IMR-90 (cell line): ENCODE results near the gene ZDHHC4. TPM values are rescaled to one million over a fixed set of nuclear protein-coding genes. Genes with fewer than 3 reads are reported as not detected.

Experiments
- ATAC-seq: fragments of 200-7000 bp; cut with Tn5 transposase; 2 replicates; pipeline ENCODE4 v1.9.1; 2020; ENCODE audit warnings: low read depth, mild to moderate bottlenecking, moderate library complexity
- BruUV-seq: library from RNA; stranded (reverse); fragments of 400-500 nt; replicated peaks from 2 replicates; lab custom pipeline; 2021; lab: Mats Ljungman, UMichigan
- CTCF ChIA-PET: fragments of 300-600 bp; formaldehyde crosslinking; extraction: SDS; loops from one replicate; lab custom pipeline; 2021; ENCODE audit warnings: antibody characterized with exemption; lab: Yijun Ruan, JAX
- POLR2A ChIA-PET: fragments of 300-600 bp; sonication (Branson Sonifier 250); formaldehyde crosslinking; loops from one replicate; lab custom pipeline; 2022; ENCODE audit warnings: antibody characterized with exemption; ENCODE audit not compliant: unreplicated experiment; lab: Charles Lee
- DNase-seq: peaks from one replicate; pipeline ENCODE4 v3.0.0; 2013
- H2AFZ ChIP-seq: replicated peaks from 2 replicates; pipeline ENCODE3; 2013; ENCODE audit warnings: low read length, mild to moderate bottlenecking; ENCODE audit not compliant: poor library complexity
- H2AK5ac ChIP-seq: 2 replicates; pipeline ENCODE4 v1.6.1; 2013; ENCODE audit warnings: low read depth, low read length, inconsistent platforms
- H2AK9ac ChIP-seq: replicated peaks from 2 replicates; pipeline ENCODE3; 2013; ENCODE audit warnings: mild to moderate bottlenecking, low read depth, low read length, moderate library complexity; ENCODE audit not compliant: poor library complexity
- H2BK120ac ChIP-seq: 2 replicates; pipeline ENCODE4 v1.6.1; 2013; ENCODE audit warnings: low read depth, low read length, inconsistent platforms
- H2BK15ac ChIP-seq: 3 replicates; pipeline ENCODE4 v1.6.1; 2013; ENCODE audit warnings: low read depth, low read length, inconsistent platforms
- H2BK20ac ChIP-seq: 2 replicates; pipeline ENCODE4 v1.6.1; 2013; ENCODE audit warnings: low read depth, mild to moderate bottlenecking, inconsistent platforms, low read length, moderate library complexity
- H2BK5ac ChIP-seq: 2 replicates; pipeline ENCODE4 v1.6.1; 2013; ENCODE audit warnings: mild to moderate bottlenecking, low read depth, low read length, inconsistent platforms; ENCODE audit not compliant: poor library complexity, severe bottlenecking
- H3K14ac ChIP-seq: replicated peaks from 2 replicates; pipeline ENCODE4 v1.6.1; 2013; ENCODE audit warnings: low read depth, low read length, inconsistent platforms
- H3K18ac ChIP-seq: 2 replicates; pipeline ENCODE4 v1.6.1; 2013; ENCODE audit warnings: low read depth, low read length, control low read depth
- H3K23ac ChIP-seq: 2 replicates; pipeline ENCODE4 v1.6.1; 2013; ENCODE audit warnings: low read depth, low read length, inconsistent platforms
- H3K27ac ChIP-seq: 2 replicates; pipeline ENCODE4 v1.5.1; 2013; ENCODE audit warnings: mild to moderate bottlenecking, control low read depth, low read length; ENCODE audit not compliant: insufficient read depth
- H3K27me3 ChIP-seq: 2 replicates; pipeline ENCODE4 v1.6.1; 2013; ENCODE audit warnings: low read length; ENCODE audit not compliant: control insufficient read depth, insufficient read depth
- H3K36me3 ChIP-seq: 2 replicates; pipeline ENCODE4 v1.6.1; 2013; ENCODE audit warnings: low read length, mixed read lengths; ENCODE audit not compliant: control insufficient read depth, insufficient read depth
- H3K4ac ChIP-seq: 2 replicates; pipeline ENCODE4 v1.6.1; 2013; ENCODE audit warnings: low read depth, low read length, inconsistent platforms
- H3K4me1 ChIP-seq: 2 replicates; pipeline ENCODE4 v1.6.1; 2013; ENCODE audit warnings: low read length, mixed read lengths; ENCODE audit not compliant: control insufficient read depth, insufficient read depth
- H3K4me2 ChIP-seq: 2 replicates; pipeline ENCODE4 v1.6.1; 2013; ENCODE audit warnings: low read depth, mild to moderate bottlenecking, control low read depth, low read length, moderate library complexity
- H3K4me3 ChIP-seq: 2 replicates; pipeline ENCODE4 v1.5.1; 2013; ENCODE audit warnings: low read depth, mild to moderate bottlenecking, control low read depth, low read length, moderate library complexity; ENCODE audit not compliant: insufficient read depth
- H3K56ac ChIP-seq: 2 replicates; pipeline ENCODE4 v1.6.1; 2013; ENCODE audit warnings: low read length, inconsistent platforms; ENCODE audit not compliant: insufficient read depth; ENCODE audit errors: extremely low read depth
- H3K79me1 ChIP-seq, 2 experiments: 2 replicates each; pipeline ENCODE4 v1.6.1; 2013; ENCODE audit warnings: low read length in 2 of 2, inconsistent platforms in 1 of 2, low read depth in 1 of 2
- H3K9ac ChIP-seq: 2 replicates; pipeline ENCODE4 v1.6.1; 2013; ENCODE audit warnings: low read depth, low read length, control low read depth
- H3K9me1 ChIP-seq: 2 replicates; pipeline ENCODE4 v1.6.1; 2013; ENCODE audit warnings: low read length, inconsistent platforms; ENCODE audit not compliant: insufficient read depth
- H3K9me3 ChIP-seq: 2 replicates; pipeline ENCODE4 v1.6.1; 2013; ENCODE audit warnings: low read length; ENCODE audit not compliant: control insufficient read depth, insufficient read depth
- H4K20me1 ChIP-seq: 2 replicates; pipeline ENCODE4 v1.6.1; 2013; ENCODE audit warnings: low read length, inconsistent platforms; ENCODE audit not compliant: insufficient read depth
- H4K5ac ChIP-seq: 2 replicates; pipeline ENCODE4 v1.6.1; 2013; ENCODE audit warnings: mild to moderate bottlenecking, low read depth, low read length, control low read depth
- H4K8ac ChIP-seq, 2 experiments: 2 replicates each; pipeline ENCODE4 v1.6.1; 2013; ENCODE audit warnings: low read depth in 2 of 2, low read length in 2 of 2, control low read depth in 1 of 2, inconsistent platforms in 1 of 2
- H4K91ac ChIP-seq: 2 replicates; pipeline ENCODE4 v1.6.1; 2013; ENCODE audit warnings: low read depth, low read length, inconsistent platforms; ENCODE audit not compliant: insufficient read depth
- CHD1 ChIP-seq: IDR thresholded peaks from 2 replicates; pipeline ENCODE4 v1.6.1; 2012; ENCODE audit warnings: low read depth, low read length, improper control_type of control experiment
- MAZ ChIP-seq: IDR thresholded peaks from 2 replicates; pipeline ENCODE4 v1.6.1; 2012; ENCODE audit warnings: low read depth, mild to moderate bottlenecking, low read length, improper control_type of control experiment, moderate library complexity, borderline replicate concordance
- MXI1 ChIP-seq: IDR thresholded peaks from 2 replicates; pipeline ENCODE4 v1.6.1; 2012; ENCODE audit warnings: low read depth, mild to moderate bottlenecking, low read length, moderate library complexity, borderline replicate concordance
- NFE2L2 ChIP-seq: fragments of 150-350 bp; IDR thresholded peaks from 2 replicates; pipeline ENCODE4 v1.6.1; 2016; ENCODE audit warnings: low read depth, mild to moderate bottlenecking, low read length
- POLR2A ChIP-seq: IDR thresholded peaks from 2 replicates; pipeline ENCODE4 v1.6.1; 2012; ENCODE audit warnings: mild to moderate bottlenecking, low read depth, low read length
- RAD21 ChIP-seq: IDR thresholded peaks from 2 replicates; pipeline ENCODE4 v1.6.1; 2012; ENCODE audit warnings: low read length, improper control_type of control experiment
- RCOR1 ChIP-seq: IDR thresholded peaks from 2 replicates; pipeline ENCODE4 v1.6.1; 2012; ENCODE audit warnings: mild to moderate bottlenecking, low read length, improper control_type of control experiment; ENCODE audit not compliant: insufficient replicate concordance
- SMC3 ChIP-seq: fragments of 150-350 bp; IDR thresholded peaks from 2 replicates; pipeline ENCODE4 v1.6.1; 2016; ENCODE audit warnings: low read depth, mild to moderate bottlenecking, antibody characterized with exemption, low read length, moderate library complexity
- WGBS, 2 experiments: methylation state at CpG; one replicate each; pipeline versions ENCODE4 v1.1.5 to v1.1.7; 2013; ENCODE audit warnings: missing lambda C conversion rate in 2 of 2; ENCODE audit not compliant: insufficient read length in 1 of 2; ENCODE audit errors: extremely low coverage in 2 of 2; 5-methylcytosine and 5-hydroxymethylcytosine counted together
- dilution Hi-C: fragments of 300-500 bp; cut with HindIII; formaldehyde crosslinking; loops from one replicate; pipeline ENCODE4 v1.14.3; 2018; ENCODE audit warnings: low sequenced_read_pairs; ENCODE audit not compliant: unreplicated experiment
- in situ Hi-C: fragments of 300-500 bp; cut with MboI; formaldehyde crosslinking; loops from 3 replicates; pipeline ENCODE4 v1.14.3; 2019; ENCODE audit warnings: low sequenced_read_pairs, inconsistent platforms, mixed read lengths
- intact Hi-C: fragments of 100-400 bp; cut with micrococcal nuclease; formaldehyde crosslinking; loops from 2 replicates; pipeline ENCODE4 v1.10.0; 2022
- polyA plus RNA-seq, 3 experiments: library from polyadenylated mRNA; depleted of rRNA; stranded (reverse); fragments of >200 nt; gene quantifications; 2 replicates each; pipeline ENCODE4 v1.2.3, GENCODE V29; 2012; ENCODE audit warnings: low replicate concordance in 1 of 3
- total RNA-seq: library from RNA; depleted of rRNA; stranded (reverse); fragments of >200 nt; gene quantifications from 2 replicates; pipeline ENCODE4 v1.2.3, GENCODE V29; 2012
- TF ChIP-seq, protein P1 (sequence below): conservative IDR thresholded peaks from 2 replicates; pipeline ENCODE4 v1.5.1; 2012; ENCODE audit warnings: mild to moderate bottlenecking, low read depth, low read length, improper control_type of control experiment
- TF ChIP-seq, protein P2 (sequence below): fragments of 150-350 bp; IDR thresholded peaks from 2 replicates; pipeline ENCODE4 v1.6.1; 2016; ENCODE audit warnings: low read depth, mild to moderate bottlenecking, low read length, moderate library complexity, borderline replicate concordance

ZDHHC4 gene
- total and polyA plus RNA-seq, 2 of the 4 experiments (the other 2 are of a cell fraction): 43.9 to 58.3 TPM

DNA sequence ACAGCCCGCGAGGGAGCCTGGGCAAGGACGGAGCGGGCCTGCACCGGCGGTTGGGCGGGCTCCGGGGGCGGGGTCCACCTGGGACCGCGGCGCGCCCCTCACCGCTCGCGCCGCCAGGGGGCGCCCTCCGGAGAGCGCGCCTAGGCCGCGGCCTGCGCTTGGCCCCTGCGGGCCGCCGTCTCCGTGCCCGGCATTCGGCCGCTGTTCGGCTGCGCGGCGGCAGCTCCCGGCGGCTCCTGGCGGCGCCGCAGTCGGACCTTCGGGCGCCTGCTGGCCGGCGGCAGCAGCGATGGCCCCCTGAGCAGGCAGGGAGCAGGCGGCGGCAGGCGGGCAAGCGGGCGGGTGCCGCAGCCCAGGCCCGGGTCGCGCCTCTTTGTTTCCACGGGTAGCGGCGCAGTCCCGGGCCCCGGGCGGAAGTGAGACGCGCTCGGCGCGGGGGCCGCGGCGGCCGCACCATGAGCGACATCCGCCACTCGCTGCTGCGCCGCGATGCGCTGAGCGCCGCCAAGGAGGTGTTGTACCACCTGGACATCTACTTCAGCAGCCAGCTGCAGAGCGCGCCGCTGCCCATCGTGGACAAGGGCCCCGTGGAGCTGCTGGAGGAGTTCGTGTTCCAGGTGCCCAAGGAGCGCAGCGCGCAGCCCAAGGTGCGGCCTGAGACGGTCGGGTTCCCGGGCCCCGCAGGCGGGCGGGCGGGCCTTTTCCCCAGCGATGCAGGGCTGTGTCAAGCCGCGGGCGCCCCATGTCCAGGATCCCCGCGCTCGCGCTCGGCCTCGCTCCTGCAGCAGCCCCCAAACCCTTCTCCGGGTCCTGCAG is 12.8 kb downstream of the ZDHHC4 start, which contains the start of gene INTS15:
Gene INTS15 (plus strand): TSS at position 193 of the 816 bp plus-strand sequence. CDS start 263 bp downstream, at position 456.
- Histone ChIP-seq H3K9ac (peak within 1 kb of the TSS; percentile 97), H2BK5ac (peak within 1 kb of the TSS; percentile 58), H3K9me3 (no peaks in the 10 kb centered on the region), H3K23ac (peak within 1 kb of the TSS; percentile 75), H4K8ac (peak within 1 kb of the TSS; percentile 63 to 81; a peak in 2 of 4 replicates), H2BK120ac (peak within 1 kb of the TSS; percentile 29; the same call in 1 of the 2 replicates), H3K79me1 (peaks cover 9 to 26% of the 10 kb centered on the region in 2 experiments; a peak in 3 of 4 replicates), H3K27me3 (no peaks in the 10 kb centered on the region), H2BK20ac (no peak within 1 kb of the TSS), H4K5ac (peak within 1 kb of the TSS; percentile 47; the same call in 1 of the 2 replicates), H2AFZ (peak within 1 kb of the TSS; percentile 99), H3K14ac (peak within 1 kb of the TSS; percentile 94), H3K56ac (peak within 1 kb of the TSS; percentile 38; the same call in 1 of the 2 replicates), H3K27ac (peak within 1 kb of the TSS; percentile 86), H3K36me3 (peaks cover 29% of the 10 kb centered on the region), H4K20me1 (0 out of 2 replicates have a peak, but pooled peaks cover 5% of the 10 kb centered on the region), H3K4me1 (peaks cover 3% of the 10 kb centered on the region; the same call in 1 of the 2 replicates), H2AK9ac (peak within 1 kb of the TSS; percentile 92), H3K18ac (no peak within 1 kb of the TSS; the same call in 1 of the 2 replicates), H2AK5ac (no peak within 1 kb of the TSS), H4K91ac (no peak within 1 kb of the TSS), H2BK15ac (no peak within 1 kb of the TSS), H3K4me2 (peak within 1 kb of the TSS; percentile 95), H3K4ac (peak within 1 kb of the TSS; percentile 71), H3K4me3 (peak within 1 kb of the TSS; percentile 98), H3K9me1 (no peaks in the 10 kb centered on the region; the same call in 1 of the 2 replicates)
- DNase-seq (peak; percentile 77), ATAC-seq (peak; percentile 94)
- 0% methylated on average over 59 of the region's 107 CpGs; no CpG with 5 or more reads in 1 of the 2 experiments for WGBS, 2 experiments
- POLR2A ChIA-PET: no interaction called here
- dilution Hi-C loops: no loop called here
- CTCF ChIA-PET: interaction anchor here (0.6 to 1.4 kb wide), 5 partner anchors 12 to 75 kb away, joined by 3 to 10 read pairs (median 3); partner anchors contain the start of gene ZDHHC4
- intact Hi-C loops: no loop called here
- in situ Hi-C loops: no loop called here
- BruUV-seq: no TSS peak
- TF ChIP-seq MAZ (peak; percentile 85; the same call in 1 of the 2 replicates), MXI1 (peak; percentile 31; the same call in 1 of the 2 replicates), POLR2A (peak; percentile 84), RCOR1 (peak; percentile 30), RAD21 (peak; percentile 51), NFE2L2 (no peak), SMC3 (peak; percentile 71), CHD1 (no peak)
- TF ChIP-seq, protein P1, sequence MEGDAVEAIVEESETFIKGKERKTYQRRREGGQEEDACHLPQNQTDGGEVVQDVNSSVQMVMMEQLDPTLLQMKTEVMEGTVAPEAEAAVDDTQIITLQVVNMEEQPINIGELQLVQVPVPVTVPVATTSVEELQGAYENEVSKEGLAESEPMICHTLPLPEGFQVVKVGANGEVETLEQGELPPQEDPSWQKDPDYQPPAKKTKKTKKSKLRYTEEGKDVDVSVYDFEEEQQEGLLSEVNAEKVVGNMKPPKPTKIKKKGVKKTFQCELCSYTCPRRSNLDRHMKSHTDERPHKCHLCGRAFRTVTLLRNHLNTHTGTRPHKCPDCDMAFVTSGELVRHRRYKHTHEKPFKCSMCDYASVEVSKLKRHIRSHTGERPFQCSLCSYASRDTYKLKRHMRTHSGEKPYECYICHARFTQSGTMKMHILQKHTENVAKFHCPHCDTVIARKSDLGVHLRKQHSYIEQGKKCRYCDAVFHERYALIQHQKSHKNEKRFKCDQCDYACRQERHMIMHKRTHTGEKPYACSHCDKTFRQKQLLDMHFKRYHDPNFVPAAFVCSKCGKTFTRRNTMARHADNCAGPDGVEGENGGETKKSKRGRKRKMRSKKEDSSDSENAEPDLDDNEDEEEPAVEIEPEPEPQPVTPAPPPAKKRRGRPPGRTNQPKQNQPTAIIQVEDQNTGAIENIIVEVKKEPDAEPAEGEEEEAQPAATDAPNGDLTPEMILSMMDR: peak; percentile 95
- TF ChIP-seq, protein P2, sequence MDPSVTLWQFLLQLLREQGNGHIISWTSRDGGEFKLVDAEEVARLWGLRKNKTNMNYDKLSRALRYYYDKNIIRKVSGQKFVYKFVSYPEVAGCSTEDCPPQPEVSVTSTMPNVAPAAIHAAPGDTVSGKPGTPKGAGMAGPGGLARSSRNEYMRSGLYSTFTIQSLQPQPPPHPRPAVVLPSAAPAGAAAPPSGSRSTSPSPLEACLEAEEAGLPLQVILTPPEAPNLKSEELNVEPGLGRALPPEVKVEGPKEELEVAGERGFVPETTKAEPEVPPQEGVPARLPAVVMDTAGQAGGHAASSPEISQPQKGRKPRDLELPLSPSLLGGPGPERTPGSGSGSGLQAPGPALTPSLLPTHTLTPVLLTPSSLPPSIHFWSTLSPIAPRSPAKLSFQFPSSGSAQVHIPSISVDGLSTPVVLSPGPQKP: no peak
